Neural progenitor cell (in vitro differentiated cells): ENCODE measurements around the gene ROBO4. TPM values are rescaled to one million over a fixed set of nuclear protein-coding genes. Genes with fewer than 3 reads are reported as not detected.

ENCODE experiments used
- DNase-seq: peaks from one replicate; pipeline ENCODE4 v3.0.0-alpha.2; 2016; ENCODE audit warnings: low spot score
- H2AFZ ChIP-seq: fragments of 200-600 bp; sonication (generic); replicated peaks from 2 replicates; pipeline ENCODE4 v1.6.1; 2016; ENCODE audit warnings: antibody characterized with exemption
- H3F3A ChIP-seq: fragments of 200-600 bp; sonication (generic); 2 replicates; pipeline ENCODE4 v1.6.1; 2016; ENCODE audit warnings: antibody characterized with exemption, low read depth
- H3K27ac ChIP-seq: fragments of 200-600 bp; sonication (generic); 2 replicates; pipeline ENCODE4 v1.5.1; 2016; ENCODE audit warnings: mild to moderate bottlenecking
- H3K27me3 ChIP-seq: fragments of 200-600 bp; sonication (generic); 2 replicates; pipeline ENCODE4 v1.6.1; 2016; ENCODE audit warnings: mild to moderate bottlenecking, moderate library complexity
- H3K36me3 ChIP-seq: fragments of 200-600 bp; sonication (generic); 2 replicates; pipeline ENCODE4 v1.5.1; 2016
- H3K4me1 ChIP-seq: fragments of 200-600 bp; sonication (generic); 2 replicates; pipeline ENCODE4 v1.6.1; 2016; ENCODE audit warnings: mixed run types
- H3K4me2 ChIP-seq: fragments of 200-600 bp; sonication (generic); 2 replicates; pipeline ENCODE4 v1.6.1; 2016
- H3K4me3 ChIP-seq: fragments of 200-600 bp; sonication (generic); 2 replicates; pipeline ENCODE4 v1.5.1; 2016
- H3K79me2 ChIP-seq: fragments of 200-600 bp; sonication (generic); 2 replicates; pipeline ENCODE4 v1.6.1; 2016; ENCODE audit warnings: low read depth
- H3K9ac ChIP-seq: fragments of 200-600 bp; sonication (generic); 2 replicates; pipeline ENCODE4 v1.6.1; 2016
- H3K9me3 ChIP-seq: fragments of 200-600 bp; sonication (generic); 2 replicates; pipeline ENCODE4 v1.5.1; 2016; ENCODE audit warnings: low read depth
- H4K20me1 ChIP-seq: fragments of 200-600 bp; sonication (generic); 2 replicates; pipeline ENCODE4 v1.6.1; 2016; ENCODE audit warnings: low read depth
- H3K27ac Mint-ChIP-seq: 3 replicates; pipeline ENCODE4 v1.8.0; 2021; ENCODE audit warnings: mixed read lengths
- H3K27me3 Mint-ChIP-seq: 2 replicates; pipeline ENCODE4 v1.8.0; 2022; ENCODE audit warnings: low read depth, mild to moderate bottlenecking, inconsistent platforms, moderate library complexity, mixed read lengths; ENCODE audit not compliant: insufficient read depth
- H3K36me3 Mint-ChIP-seq: 3 replicates; pipeline ENCODE4 v1.8.0; 2021; ENCODE audit warnings: mixed read lengths
- H3K4me1 Mint-ChIP-seq: 3 replicates; pipeline ENCODE4 v1.8.0; 2021; ENCODE audit warnings: mixed read lengths
- H3K4me3 Mint-ChIP-seq: 3 replicates; pipeline ENCODE4 v1.8.0; 2021; ENCODE audit warnings: mild to moderate bottlenecking, moderate library complexity, mixed read lengths
- H3K9me3 Mint-ChIP-seq: 3 replicates; pipeline ENCODE4 v1.8.0; 2020; ENCODE audit warnings: mixed read lengths
- CTCF ChIP-seq: fragments of 200-600 bp; sonication (generic); IDR thresholded peaks from 2 replicates; pipeline ENCODE4 v1.5.1; 2017; ENCODE audit warnings: antibody characterized with exemption, mild to moderate bottlenecking
- EZH2 ChIP-seq: fragments of 200-600 bp; sonication (generic); IDR thresholded peaks from 2 replicates; pipeline ENCODE4 v1.6.1; 2017; ENCODE audit warnings: antibody characterized with exemption, mild to moderate bottlenecking, moderate library complexity
- EZH2phosphoT487 ChIP-seq: fragments of 200-600 bp; sonication (generic); IDR thresholded peaks from 2 replicates; pipeline ENCODE4 v1.6.1; 2017; ENCODE audit warnings: antibody characterized with exemption
- total RNA-seq: library from RNA; depleted of rRNA; stranded (reverse); fragments of >200 nt; gene quantifications from 2 replicates; pipeline ENCODE4 v1.2.3, GENCODE V29; 2015; ENCODE audit warnings: low replicate concordance

ROBO4 gene
- total RNA-seq, 1 donor from 2014 or later, result not detected

- Histone ChIP-seq H3K4me1 (peaks cover 22% of the 10 kb centered on the region), H3K9ac (no peak overlapping the region), H3K4me3 (no peak overlapping the region), H3K27ac (no peak overlapping the region), H3K9me3 (no peaks in the 10 kb centered on the region), H3K27me3 (peaks cover 24% of the 10 kb centered on the region), H3K4me2 (no peak overlapping the region), H3F3A (peaks cover 10% of the 10 kb centered on the region), H3K36me3 (no peaks in the 10 kb centered on the region), H3K79me2 (no peaks in the 10 kb centered on the region), H4K20me1 (no peaks in the 10 kb centered on the region), H2AFZ (no peak overlapping the region)
- H3K36me3 Mint-ChIP-seq, result no peaks in the 10 kb centered on the region
- DNase-seq, result no peak
- H3K4me1 Mint-ChIP-seq, result peaks cover 19% of the 10 kb centered on the region
- no peaks in the 10 kb centered on the region for H3K27me3 Mint-ChIP-seq
- no peak overlapping the region for H3K27ac Mint-ChIP-seq
- H3K4me3 Mint-ChIP-seq, result no peak overlapping the region
- H3K9me3 Mint-ChIP-seq, result peaks cover under 1% of the 10 kb centered on the region
- TF ChIP-seq CTCF, result no peak
- no peak for TF ChIP-seq EZH2phosphoT487
- TF ChIP-seq EZH2, result no peak
Measured at GRCh38 chr11:124900464-124900863, 2.8 kb upstream of the ROBO4 start.

- Mint-ChIP-seq H3K9me3 (no peaks in the 10 kb centered on the region), H3K4me3 (no peak overlapping the region), H3K27ac (no peak overlapping the region), H3K4me1 (peaks cover 19% of the 10 kb centered on the region), H3K36me3 (no peaks in the 10 kb centered on the region), H3K27me3 (no peaks in the 10 kb centered on the region)
- no peak for DNase-seq
- H3K4me2 ChIP-seq, result no peak overlapping the region
- peaks cover 22% of the 10 kb centered on the region for H3K4me1 ChIP-seq
- no peak overlapping the region for H3K27ac ChIP-seq
- no peak overlapping the region for H2AFZ ChIP-seq
- no peaks in the 10 kb centered on the region for H3K79me2 ChIP-seq
- peaks cover 24% of the 10 kb centered on the region for H3K27me3 ChIP-seq
- TF ChIP-seq EZH2 (no peak), CTCF (peak; percentile 29)
- H3K9me3 ChIP-seq, result no peaks in the 10 kb centered on the region
- no peak overlapping the region for H3K9ac ChIP-seq
- H3K36me3 ChIP-seq, result no peaks in the 10 kb centered on the region
- peaks cover 10% of the 10 kb centered on the region for H3F3A ChIP-seq
- no peaks in the 10 kb centered on the region for H4K20me1 ChIP-seq
- H3K4me3 ChIP-seq, result no peak overlapping the region
Measured at GRCh38 chr11:124899383-124900145, 1.9 kb upstream of the ROBO4 start.

GRCh38 chr11:124898711-124899110, 1.0 kb upstream of the ROBO4 start:
- no peak overlapping the region for H2AFZ ChIP-seq
- no peak overlapping the region for H3K27ac Mint-ChIP-seq

More at GRCh38 chr11:124898711-124899110, 1.0 kb upstream of the ROBO4 start:
- Histone ChIP-seq H3K79me2 (no peaks in the 10 kb centered on the region), H4K20me1 (no peaks in the 10 kb centered on the region), H3K36me3 (no peaks in the 10 kb centered on the region), H3K9ac (no peak overlapping the region), H3K27me3 (peaks cover 24% of the 10 kb centered on the region), H3K4me3 (no peak overlapping the region), H3K27ac (no peak overlapping the region), H3F3A (peaks cover 10% of the 10 kb centered on the region), H3K4me1 (peaks cover 22% of the 10 kb centered on the region), H3K4me2 (no peak overlapping the region), H3K9me3 (no peaks in the 10 kb centered on the region)
- no peaks in the 10 kb centered on the region for H3K27me3 Mint-ChIP-seq
- no peaks in the 10 kb centered on the region for H3K9me3 Mint-ChIP-seq
- peaks cover 19% of the 10 kb centered on the region for H3K4me1 Mint-ChIP-seq
- no peak overlapping the region for H3K4me3 Mint-ChIP-seq
- no peaks in the 10 kb centered on the region for H3K36me3 Mint-ChIP-seq
- no peak for TF ChIP-seq EZH2phosphoT487
- TF ChIP-seq EZH2, result no peak
- no peak for TF ChIP-seq CTCF
- no peak for DNase-seq
